NCI-H2196 (cell line): ENCODE data around the gene NATD1.
A peak's percentile ranks its signal among the peaks of the same experiment; 100 is the strongest.

Experiments
- DNase-seq: peaks from one replicate; lab custom pipeline; 2025; ENCODE audit not compliant: unreplicated experiment; lab: John Stamatoyannopoulos, UW

NATD1 gene

DNA sequence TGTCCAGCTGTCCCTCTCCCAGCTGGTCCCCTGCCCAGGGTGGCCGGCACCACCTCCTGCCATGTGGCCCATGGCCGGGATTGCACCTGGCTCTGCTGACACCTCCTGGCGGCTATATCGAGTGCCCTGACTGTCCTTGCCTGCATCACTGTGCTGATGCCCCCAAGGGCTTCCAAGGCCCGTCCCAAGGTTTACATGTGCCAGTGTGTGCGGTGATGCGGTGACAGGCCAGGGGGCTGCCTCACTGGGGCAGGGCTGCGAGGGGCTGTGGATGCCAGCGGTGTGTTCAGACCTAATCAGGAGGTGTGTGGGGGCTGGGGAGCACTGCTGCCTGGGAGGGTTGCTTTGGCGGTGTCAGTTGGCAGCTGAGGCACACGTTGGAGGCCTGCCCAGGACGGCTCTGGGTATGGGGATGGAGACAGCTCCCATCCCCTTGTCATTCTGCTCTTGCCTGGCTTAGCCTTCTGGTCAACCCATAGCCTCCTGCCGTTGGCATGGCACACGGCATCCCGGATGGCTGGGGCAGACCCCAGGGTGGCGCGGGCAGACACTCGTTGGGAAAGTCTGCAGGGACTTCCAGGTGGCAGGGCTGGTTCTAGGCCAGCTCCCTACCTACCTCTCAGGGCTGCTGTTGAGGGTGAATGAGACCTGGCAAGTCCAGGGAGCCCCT is 36.8 kb upstream of the NATD1 start:
- peak; percentile 29 for DNase-seq

DNA sequence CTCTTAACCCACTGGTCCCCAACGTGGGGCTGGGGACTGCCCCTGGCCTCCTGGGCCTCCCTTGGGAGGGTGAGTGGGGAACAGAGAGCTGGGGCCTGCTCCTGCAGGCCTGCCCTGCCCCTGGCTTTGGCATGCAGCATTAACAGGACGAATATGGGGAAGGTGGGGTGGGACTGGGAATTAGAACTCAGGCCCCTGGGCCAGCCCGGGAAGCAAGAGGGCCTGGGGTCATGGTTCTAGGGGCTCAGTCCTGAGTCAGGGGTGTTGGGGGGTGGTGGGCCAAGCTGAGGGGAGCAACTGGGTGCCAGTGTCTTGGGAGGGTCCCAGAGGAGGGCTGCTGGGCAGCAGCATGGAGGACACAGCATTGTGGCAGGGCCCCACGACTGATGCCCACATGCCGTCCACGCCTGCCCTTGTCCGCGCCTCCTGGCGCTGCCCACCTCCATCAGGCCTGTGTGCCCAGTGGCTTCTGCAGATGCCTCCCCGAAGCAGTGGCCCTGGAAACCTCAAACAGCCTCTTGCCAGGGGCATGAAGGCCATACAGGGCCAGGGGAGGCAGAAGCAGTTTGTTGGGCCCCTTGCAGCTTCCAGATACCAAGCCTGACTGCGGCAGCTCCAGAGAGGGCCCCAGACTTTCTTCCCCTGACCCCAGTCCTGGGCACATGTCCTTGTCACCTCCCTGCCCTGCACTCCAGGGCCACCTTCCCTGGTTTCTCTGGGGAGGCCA is 36.1 kb upstream of the NATD1 start:
- DNase-seq = no peak

DNA sequence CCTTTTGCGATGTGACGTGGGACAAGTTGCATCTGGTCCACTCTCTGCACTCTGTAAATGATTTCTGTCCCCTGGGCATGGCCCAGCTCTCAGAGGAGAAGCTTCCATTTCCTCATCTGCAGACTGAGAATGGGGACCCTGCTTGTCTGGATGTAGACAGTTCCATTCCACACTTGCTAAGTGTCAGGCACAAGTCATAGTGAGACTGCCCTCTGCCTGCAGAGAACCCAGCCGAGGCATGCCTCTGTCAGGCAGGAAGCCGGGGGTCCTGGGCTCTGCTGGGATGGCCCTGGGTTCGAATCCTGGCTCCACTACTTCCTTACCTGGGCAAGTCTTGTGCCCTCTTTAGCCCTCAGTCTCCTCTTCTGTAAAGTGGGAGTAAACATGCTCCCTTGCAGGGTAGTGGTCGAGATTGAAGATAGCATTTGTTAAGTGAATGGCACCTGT is 35.4 kb upstream of the NATD1 start:
- no peak for DNase-seq

DNA sequence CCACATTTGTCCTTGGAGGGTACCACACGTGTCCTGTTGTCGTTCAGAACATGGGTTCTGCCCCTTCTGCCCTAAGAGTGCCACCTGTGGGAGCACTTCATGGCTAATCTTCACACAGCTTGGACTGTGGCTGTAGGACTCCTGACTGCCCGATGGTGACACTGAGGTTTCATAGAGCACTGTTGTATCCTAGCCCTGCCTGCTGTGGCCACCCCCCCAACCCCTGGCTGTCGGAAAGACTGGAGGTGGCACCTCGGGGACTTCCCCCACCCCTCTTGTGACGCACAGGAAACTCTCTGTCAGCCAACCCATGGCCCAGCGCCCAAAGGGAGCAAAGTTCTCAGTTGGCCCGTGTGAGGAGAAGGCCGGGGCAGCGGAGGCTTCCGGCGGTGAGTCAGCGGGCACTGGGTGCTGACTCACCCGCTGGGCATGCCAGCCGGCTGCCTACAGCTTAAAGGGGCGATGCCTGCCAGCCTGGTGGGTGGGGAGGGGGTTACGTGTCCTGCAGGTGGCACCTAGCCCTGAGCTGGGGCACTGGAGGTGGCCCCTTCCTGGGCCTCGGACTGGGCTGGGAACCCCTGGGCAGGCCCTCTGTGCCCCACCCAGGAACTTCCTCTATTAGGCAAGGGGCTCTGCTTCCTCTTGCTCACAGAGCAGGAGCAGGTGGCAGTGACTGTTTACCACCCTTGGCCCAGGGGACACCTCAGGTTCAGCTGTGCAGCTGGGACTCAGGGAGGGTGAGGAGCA is 34.7 kb upstream of the NATD1 start:
- DNase-seq = peak; percentile 67

DNA sequence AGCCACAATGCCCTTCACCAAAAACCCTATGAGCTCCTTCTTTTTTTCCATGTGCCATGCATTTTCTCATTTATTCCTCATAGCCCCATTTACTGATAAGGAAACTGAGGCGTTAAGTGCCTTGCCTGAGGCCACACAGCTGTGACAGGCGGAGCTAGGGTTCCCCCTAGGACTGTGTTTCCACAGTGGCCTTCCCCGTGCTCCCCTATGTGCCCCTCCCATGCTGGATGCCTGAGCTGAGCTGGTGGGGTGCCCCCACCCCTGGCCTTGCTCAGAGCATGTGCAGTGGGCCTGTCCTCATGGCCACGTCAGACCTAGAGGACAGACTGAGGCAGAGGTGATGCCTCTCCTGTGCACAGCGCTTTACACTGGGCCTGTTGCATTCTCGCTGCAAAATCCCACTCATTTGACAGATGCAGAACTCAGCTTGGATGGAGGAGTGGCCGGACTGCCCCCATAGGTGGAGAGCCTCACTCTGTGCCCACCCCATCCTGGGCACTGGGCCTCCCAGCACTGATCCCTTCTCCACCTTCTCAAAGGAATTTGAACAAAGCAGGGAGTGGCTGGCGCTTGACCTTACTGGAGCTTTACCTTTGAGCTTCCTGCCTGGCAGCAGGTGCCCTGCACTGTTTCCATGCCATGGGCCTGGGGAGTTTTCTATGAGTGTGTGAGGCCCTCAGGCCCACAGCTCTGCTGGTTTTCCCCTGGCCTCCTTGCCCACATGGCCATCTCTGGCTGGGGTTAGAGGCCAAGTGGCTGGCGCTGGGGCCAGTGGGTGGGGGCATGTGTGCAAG is 33.9 kb upstream of the NATD1 start:
- DNase-seq = peak; percentile 16

DNA sequence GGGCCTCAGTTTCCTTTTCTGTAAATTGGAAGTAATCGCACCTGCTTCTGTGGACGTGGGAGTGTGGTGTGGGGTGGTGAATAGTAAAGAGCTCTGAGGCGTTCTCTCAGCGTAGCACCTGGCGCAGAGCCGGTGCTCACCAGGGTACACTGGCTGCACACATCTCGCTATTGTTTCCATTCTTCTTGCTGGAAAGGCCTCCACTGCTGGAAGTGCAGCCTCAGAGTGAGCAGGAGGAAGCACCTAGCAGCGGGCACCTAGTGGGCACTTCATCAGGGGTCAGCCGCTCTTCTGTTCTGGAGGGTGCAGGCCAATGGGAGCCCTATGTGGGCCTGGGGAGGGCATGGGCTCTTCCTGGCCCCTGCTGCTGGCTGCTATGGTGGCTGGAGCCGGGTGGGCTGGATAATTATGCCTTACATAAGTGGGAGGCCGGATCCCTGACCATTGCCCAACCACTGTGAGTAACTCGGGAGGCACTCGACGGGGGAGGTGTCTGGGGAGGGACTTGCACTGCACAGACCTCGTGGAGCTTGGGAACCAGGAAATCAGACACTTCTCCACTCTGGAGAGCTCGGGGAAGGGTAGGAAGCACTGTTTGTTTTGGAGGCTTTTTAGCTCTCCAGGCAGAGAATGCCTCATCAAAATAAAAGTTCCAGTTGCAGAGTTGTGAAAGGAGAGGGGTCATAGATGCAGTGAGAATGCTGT is 33.0 kb upstream of the NATD1 start:
- DNase-seq = peak; percentile 45

DNA sequence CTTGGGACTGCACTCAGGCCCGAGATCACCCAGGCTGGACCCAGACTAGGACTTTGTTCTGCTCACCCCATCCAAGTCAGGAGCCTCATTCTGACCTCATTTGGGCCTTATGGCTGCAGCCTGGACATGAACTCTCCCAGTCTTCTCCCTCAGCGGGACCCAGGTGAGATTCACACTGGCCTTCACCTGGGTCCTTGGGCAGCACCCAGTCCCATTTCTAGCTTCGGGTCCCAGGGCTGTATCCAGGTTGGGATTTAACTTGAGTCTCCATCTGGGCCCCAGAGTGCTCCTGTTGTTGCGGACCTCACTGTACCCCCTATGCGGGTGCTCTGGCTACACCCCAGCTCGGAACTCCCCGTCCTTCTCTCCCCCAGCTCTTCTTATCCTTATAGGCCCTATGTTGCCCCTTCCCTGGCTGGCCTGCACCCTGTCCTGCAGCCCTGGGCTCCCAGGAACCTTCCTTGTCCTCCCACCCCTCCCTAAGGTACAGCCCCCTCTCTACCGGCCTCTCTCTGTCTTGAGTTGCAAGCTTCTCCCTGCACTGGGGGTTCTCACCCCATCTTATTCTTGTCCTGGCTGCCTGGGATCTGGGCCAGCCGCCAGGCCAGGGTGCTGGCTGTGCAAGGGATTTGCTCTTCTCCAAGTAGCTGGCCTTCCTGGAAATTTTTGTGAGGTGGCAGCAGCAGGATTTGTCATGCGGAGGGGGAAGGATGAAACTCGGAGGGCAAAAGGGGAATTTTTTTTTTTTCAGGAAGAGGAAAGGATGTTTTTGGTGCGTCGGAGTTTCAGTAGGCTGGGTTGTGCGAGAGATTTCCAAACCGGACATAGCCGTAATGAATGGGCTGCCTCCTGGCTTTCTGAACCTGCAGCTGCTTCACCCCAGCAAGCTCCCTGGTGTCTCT is 32.2 kb upstream of the NATD1 start:
- no peak for DNase-seq

DNA sequence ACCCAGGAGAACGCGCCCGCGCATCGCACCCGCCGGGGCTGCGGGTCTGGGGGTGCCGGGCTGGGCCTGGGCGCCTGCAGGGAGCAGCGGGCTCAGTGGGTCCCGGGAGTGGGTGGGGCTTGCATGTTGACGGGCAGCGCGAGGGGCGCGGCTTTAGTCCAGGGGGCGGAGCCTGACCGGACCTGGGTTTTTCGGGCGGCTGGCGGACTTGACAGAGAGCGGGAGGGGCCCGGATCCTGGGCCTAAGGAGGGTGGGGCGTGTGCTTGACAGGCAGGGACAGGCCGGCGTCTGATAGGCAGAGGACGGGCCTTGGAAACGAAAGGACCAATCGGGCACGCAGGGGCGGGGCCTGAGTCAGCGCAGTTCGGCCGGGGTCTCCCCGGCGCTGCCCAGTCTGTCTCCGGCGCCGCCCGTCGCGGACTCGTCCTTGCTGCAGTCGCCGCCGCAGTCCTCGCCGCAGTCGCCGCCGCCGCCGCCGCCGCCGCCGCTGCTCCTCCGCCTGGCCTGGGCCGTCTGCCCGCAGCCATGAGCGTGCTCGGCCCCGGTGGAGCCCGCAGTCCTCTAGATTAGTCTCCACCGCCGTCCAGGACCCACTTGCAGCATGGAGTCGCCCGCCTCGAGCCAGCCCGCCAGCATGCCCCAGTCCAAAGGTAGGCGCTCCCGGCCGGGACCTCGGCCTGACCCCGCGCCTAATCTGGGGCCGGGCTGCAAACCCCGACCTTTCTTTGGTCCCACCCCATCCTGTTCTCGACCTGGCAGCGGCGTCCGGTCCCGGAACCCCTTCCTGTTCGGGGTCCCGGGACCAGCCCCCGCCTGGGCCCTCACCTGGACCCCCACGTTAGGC is 31.3 kb upstream of the NATD1 start, which contains the start of gene MAP2K3:
MAP2K3 (plus strand) TSS at position 393 of the 845 bp plus-strand sequence; CDS start at position 603, 210 bp downstream.
- peak; percentile 92 for DNase-seq

DNA sequence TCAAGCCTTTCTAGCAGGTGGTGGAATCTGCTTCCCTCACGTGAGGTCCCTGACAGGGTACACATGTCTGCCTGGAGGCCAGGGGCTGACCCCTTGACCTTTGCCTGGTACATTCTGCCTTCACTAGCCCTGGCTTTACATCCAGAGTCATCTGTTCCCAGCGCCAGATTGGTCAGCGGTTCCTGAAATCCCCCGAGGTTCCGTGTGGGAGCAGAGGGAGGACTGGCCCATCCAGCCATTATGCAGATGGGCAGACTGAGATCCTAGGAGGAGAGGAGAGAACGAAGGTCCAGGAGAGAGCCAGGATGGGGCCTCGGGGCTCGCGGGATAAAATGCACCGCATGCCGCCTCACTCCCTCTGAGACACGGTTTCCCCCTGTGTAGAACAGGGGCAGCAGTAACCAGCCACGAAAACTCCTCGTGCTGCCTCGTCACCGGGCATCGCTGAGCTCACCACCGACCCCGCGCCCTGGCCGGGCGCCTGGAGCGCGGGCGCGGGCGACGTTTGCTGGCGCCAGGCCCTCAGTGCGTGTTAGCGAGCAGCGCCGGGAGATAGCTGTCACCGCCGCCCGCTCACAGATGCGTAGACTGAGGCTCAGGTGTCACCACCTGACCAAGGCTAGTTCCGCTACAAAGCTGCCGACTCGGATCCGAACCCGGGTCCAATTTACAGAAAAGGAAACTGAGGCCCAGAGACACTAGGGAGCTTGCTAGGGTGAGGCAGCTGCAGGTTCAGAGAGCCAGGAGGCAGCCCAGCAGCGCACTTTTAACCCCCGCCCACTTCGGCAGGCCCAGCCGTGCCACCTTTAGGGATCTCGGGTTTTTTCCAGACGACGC is 30.5 kb upstream of the NATD1 start:
- no peak for DNase-seq

DNA sequence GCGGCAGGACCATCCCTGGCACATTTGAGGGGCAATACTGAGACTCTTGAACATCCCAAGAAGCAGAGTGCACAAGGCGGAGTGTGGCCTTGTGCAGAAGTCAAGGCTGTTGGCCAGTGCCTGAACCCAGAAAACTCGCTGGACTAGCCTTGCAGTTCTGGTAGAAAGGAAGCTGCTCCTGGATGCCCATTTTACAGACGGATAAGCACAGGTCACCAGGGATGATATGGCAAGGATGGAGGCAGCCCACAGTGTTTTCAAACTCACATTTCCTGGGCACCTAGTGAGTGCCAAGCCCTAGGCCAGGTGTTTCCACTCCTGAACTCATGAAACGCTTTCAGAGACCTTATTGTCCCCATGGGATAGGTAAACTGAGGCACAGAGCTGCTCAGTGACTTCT is 29.6 kb upstream of the NATD1 start:
- no peak for DNase-seq

DNA sequence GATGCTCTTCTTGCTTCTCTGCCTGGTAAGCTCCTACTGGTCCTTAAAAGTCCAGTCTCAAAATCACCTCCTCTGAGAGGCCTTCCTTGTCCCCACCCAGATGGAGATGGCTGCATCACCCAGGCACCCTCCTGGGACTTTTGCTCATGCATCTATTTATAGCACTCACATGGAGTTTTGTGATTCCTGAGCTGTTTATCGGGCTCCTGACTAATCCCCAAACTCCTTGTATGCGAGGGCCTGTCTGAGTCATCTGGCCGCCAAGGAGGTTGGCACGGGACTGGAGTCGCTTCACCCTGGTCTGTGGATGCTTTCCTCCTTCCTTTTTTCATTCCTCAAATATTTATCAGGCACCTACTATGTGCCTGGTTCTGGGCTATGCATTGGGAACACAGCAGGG is 29.0 kb upstream of the NATD1 start:
- no peak for DNase-seq

DNA sequence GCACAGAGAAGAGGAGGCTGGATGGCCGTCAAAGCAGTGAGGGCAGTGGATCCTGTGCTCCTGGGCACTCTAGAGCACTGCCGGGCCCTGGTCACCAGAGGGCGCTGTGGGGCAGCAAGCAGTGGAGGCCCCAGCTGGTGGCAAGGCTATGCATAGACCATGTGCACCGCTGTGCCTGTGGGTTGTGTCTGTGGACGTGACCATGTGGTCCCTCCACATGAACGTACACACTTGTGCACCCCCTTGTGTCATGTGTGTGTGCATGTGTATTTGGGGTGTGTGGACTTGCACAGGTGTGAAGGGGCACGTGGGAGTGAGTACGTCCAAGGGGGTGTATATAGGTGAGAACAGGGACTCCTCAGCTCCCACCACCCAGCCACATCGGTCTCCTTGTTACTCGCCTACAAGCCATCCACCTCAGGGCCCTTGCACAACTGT is 26.9 kb upstream of the NATD1 start:
- peak; percentile 65 for DNase-seq

DNA sequence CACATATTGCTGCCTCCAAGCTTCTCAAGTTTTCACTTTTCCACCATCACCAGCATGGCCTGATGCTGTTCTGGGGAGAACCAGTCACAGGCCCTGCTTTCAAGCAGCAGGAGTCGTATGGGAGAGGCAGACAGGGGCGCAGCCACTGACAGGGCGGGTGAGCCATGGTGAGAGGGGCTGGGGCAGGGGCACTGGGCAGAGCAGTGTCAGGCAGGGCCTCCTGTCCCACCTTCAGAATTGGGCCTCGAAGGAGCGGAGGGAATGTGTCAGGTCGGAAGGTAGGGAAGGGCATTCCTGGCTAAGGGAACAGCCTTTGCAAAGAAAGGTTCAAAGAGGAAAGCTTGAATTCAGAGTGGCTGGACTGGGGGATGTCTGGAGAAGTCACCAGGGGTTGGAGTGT is 26.4 kb upstream of the NATD1 start:
- DNase-seq = no peak

DNA sequence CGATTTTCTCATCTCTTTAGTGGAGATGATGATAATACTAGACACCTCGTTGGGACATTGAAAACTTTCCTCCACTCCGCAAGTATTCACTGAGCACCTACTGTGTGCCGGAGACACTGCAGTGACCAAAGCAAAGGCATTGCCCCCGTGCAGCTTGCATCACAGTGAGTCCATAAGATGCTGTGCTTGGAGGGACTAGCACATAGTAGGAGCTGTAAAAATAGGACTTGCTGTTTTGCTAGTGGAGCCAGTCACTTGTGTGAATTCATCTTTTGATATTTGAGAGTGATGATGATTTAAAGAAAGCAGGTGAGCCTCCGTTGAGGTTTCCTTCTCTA is 26.0 kb upstream of the NATD1 start:
- no peak for DNase-seq

DNA sequence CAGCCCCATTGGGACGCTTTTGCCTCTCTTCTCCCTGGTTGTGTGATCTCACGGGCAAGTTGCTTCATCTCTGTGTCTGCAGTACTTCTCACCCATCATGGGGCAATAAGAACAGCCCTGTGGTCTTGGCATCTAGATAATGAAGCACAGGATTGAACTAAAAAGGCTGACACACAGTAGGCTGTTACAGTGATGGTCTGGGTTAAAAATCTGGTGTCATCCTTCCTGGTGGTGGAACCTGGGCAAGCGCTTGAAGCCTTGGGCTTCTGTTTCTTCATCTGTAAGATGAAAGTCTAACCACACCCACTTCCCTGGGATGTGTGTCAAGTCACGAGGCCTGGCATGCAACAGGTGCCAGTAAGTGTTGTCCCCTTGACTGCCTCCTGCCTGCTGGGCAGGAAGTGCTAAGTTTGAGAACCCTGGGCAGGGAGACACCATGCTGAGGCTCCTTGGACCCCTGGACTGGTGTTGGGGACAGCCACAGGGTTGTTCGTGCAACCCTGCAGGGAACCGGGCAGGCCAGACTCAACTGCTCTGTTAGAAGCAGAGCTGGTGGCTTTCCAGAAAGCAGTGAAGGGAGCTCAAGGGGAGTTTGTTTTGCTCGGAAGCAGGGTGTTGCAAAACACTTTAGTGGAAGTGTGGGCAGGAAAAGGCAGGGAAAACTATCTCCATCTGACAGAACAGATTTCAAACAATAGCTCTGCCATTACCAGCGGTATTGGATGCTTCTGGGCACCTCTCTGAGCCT is 25.4 kb upstream of the NATD1 start:
- DNase-seq = no peak

DNA sequence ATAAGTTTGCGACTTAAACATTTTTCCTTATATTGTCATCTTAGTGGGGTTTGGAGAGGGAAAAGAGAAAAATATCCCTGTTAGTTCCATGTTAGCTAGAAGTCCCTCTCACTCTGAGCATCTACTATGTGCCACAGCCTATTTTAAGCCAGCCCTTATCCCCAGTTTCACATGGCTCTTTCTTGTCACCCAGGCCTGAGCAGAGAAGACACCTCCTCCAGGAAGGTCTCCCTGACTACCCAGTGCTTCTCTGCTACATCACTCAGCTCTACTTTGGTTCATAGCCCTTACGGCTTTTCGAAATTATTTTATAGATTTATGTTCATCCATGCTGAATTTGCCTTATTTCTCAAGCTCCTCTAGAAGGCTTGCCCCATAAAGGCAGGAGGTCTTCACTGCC is 24.1 kb upstream of the NATD1 start:
- no peak for DNase-seq

DNA sequence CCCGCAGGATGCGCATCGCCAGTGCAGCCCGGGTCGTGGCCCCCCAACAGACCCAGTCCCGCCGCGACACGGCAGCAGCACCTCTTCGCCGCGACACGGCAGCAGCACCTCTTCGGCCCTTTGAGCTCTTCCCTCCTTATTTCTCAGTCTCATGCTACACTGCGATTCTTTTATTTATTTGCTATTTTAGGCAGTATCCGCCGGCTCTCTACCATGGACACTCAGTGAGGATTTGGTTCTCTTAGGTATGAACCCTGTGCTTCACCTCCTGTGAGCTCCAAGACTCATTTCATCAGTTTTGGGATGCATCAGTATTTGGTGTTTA is 23.0 kb upstream of the NATD1 start:
- DNase-seq = no peak
